Activated naive CD4-positive, alpha-beta T cell treated with anti-CD3 and anti-CD28 coated beads, Interleukin-2, amount 50 U/mL, for 72 hours (primary cell): ENCODE data around the gene RNF44. TPM values are rescaled to one million over a fixed set of nuclear protein-coding genes. Genes with fewer than 3 reads are reported as not detected.
"Not testable (repeated sequence)": the region's sequence is repeated elsewhere in the genome, so short reads cannot be mapped to it uniquely, and the experiment has no call there.

ENCODE experiments used
- ATAC-seq, 2 donors: fragments of 150-1000 bp; cut with Tn5 transposase; 2 replicates each; pipeline ENCODE4 v1.10.0; 2021; ENCODE audit warnings: mild to moderate bottlenecking in 2 of 2, moderate library complexity in 2 of 2
- DNase-seq, 2 donors: peaks; one replicate each; pipeline ENCODE4 v3.0.0; 2021 to 2022; ENCODE audit warnings: low spot score in 2 of 2
- H3K27ac Mint-ChIP-seq, 2 donors: one replicate each; pipeline ENCODE4 v1.8.0; 2022; ENCODE audit warnings: mild to moderate bottlenecking in 2 of 2, mixed read lengths in 2 of 2
- H3K36me3 Mint-ChIP-seq, 2 donors: one replicate each; pipeline ENCODE4 v1.8.0; 2022; ENCODE audit warnings: mixed read lengths in 2 of 2
- H3K9me3 Mint-ChIP-seq, 2 donors: one replicate each; pipeline ENCODE4 v1.8.0; 2022; ENCODE audit warnings: mixed read lengths in 2 of 2
- total RNA-seq, 2 donors: library from RNA; stranded (reverse); gene quantifications; one replicate each; pipeline ENCODE4 v1.2.3, GENCODE V29; 2022

RNF44 gene
- total RNA-seq, 2 donors from 2014 or later = 83.5 to 136 TPM

DNA sequence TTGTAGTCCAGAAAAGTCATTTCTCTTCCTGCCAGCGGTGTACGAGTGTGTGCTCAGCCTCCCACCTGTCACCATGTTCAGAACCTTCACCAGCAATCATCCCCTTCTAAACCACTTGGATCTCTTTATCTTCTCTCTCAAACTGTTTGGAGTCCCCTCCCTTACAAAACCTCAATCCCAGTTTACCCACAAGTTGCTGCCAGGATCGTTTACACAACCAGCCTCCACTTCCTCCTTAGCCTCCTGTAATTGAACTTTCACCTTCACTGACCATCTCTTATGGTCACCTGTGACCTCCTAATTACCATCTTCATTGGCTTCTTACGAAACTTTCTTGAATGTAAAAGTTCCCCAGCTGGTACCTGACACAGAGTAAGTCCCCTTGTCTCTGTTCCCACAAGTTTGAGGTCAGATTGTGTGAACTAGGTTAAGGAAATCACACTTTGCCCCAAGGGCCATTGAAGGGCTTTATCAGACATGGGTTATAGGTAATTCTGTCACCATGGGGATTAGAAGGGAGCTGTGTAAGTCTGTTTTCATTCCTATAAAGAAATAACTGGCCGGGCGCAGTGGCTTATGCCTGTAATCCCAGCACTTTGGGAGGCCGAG, 20.0 kb downstream of the RNF44 start:
- no peaks in the 10 kb centered on the region for H3K9me3 Mint-ChIP-seq
- H3K27ac Mint-ChIP-seq = peak overlapping the region in 1 of 2 donors; percentile 37
- H3K36me3 Mint-ChIP-seq = no peaks in the 10 kb centered on the region
- no peak for DNase-seq
- no peak for ATAC-seq

GRCh38 chr5:176515396-176515795, 21.8 kb downstream of the RNF44 start:
- Mint-ChIP-seq H3K27ac (no peak overlapping the region), H3K36me3 (no peaks in the 10 kb centered on the region), H3K9me3 (no peaks in the 10 kb centered on the region)
- DNase-seq (no peak), ATAC-seq (no peak)

- peak overlapping the region in 1 of 2 donors; percentile 54 for H3K27ac Mint-ChIP-seq
- no peaks in the 10 kb centered on the region for H3K36me3 Mint-ChIP-seq
- ATAC-seq = no peak
- no peaks in the 10 kb centered on the region for H3K9me3 Mint-ChIP-seq
- DNase-seq = no peak
Observed at GRCh38 chr5:176514244-176514950, 22.8 kb downstream of the RNF44 start.

DNA sequence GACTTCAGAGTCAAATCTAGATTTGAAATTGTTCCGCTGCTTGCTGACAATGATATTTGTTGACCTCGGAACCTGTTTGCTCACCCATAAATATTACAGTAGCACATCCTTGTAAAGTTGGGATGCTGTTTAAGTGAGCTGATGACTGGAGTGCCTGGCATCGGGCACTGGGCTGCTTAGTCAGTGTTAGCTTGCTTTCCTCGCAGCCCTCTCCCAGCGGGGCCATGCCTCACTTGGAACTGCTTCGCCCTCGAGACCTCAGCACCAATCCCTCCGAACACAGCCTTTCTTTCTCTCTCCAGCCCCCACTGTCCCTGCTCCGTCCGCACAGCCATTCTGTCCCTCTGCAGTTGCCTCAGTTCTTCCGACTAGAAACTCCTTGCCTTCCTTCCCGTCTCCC, 23.4 kb downstream of the RNF44 start:
- peak overlapping the region in 1 of 2 donors; percentile 54 for H3K27ac Mint-ChIP-seq
- no peaks in the 10 kb centered on the region for H3K9me3 Mint-ChIP-seq
- ATAC-seq (no peak), DNase-seq (no peak)
- H3K36me3 Mint-ChIP-seq = no peaks in the 10 kb centered on the region

DNA sequence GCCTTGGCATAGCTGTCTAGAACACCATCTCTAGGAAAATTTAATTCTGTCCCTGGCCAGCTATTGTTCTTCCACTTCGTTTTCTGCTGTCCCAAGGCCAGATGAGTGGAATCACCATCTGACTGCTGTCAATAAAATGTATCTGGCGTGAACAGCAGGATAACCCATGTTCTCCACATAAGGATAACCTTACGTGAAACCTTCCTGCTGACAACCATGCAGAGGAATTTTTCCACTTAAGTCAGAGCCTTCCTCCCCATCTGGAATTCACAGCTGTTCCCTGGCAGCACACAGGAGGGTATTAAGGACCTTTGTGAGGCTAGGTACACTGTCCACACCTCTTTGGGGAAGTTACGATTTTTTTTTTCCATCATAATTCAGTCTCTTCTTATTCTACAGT, 28.6 kb downstream of the RNF44 start:
- H3K9me3 Mint-ChIP-seq = no peaks in the 10 kb centered on the region
- no peak for DNase-seq
- no peak for ATAC-seq
- H3K36me3 Mint-ChIP-seq = peaks cover 0 to 7% of the 10 kb centered on the region in 2 donors
- peak overlapping the region in 1 of 2 donors; percentile 75 for H3K27ac Mint-ChIP-seq

- Mint-ChIP-seq H3K27ac (peak overlapping the region; percentile 64 to 65), H3K36me3 (peaks cover 0 to 7% of the 10 kb centered on the region in 2 donors)
Observed at GRCh38 chr5:176507911-176508310, 29.3 kb downstream of the RNF44 start.

DNA sequence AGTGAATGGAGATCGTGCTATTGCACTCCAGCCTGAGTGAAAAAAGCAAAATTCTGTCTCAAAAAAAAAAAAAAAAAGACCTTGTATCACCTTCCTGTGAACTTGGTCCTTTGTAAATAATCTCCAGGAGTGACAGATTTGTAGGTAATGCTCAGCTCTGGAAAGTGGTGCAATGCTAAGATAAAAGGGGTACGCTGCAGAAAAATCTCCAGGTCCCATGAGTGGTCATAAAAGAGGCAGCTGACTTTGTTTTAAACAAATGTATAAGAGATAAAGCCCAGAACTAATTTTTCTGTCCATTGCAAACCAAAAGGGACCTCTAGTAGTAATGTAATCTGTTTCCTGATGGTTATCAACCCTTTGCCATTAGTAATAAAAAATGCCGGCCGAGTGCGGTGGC, 33.7 kb downstream of the RNF44 start:
- DNase-seq = no peak
- Mint-ChIP-seq H3K27ac (peak overlapping the region in 1 of 2 donors; percentile 33), H3K36me3 (peaks cover 10 to 17% of the 10 kb centered on the region in 2 donors), H3K9me3 (no peaks in the 10 kb centered on the region)
- no peak for ATAC-seq

More at GRCh38 chr5:176507911-176508310, 29.3 kb downstream of the RNF44 start:
- no peaks in the 10 kb centered on the region for H3K9me3 Mint-ChIP-seq
- DNase-seq (no peak), ATAC-seq (no peak)

DNA sequence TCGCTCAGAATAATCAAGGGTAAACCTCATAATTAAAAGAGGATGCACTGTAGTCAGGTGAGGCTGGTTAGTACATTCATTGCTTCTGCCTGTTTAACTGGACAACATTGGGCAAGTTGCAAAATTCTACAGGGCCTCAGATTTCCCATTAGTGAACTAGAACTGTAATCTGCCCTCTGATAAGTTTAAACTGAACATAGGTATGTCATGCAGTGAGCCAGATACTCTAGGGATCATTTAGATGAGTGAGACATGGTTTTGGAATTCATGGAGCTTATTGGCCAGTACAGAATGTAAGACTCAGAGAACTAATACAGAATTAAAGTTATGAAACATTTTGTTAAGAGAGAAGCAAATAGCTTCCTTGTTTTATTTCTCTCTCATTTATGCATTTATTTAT, 35.9 kb downstream of the RNF44 start:
- ATAC-seq = no peak
- no peak overlapping the region for H3K27ac Mint-ChIP-seq
- peaks cover 10 to 18% of the 10 kb centered on the region in 2 donors for H3K36me3 Mint-ChIP-seq
- H3K9me3 Mint-ChIP-seq = no peaks in the 10 kb centered on the region
- DNase-seq = no peak

DNA sequence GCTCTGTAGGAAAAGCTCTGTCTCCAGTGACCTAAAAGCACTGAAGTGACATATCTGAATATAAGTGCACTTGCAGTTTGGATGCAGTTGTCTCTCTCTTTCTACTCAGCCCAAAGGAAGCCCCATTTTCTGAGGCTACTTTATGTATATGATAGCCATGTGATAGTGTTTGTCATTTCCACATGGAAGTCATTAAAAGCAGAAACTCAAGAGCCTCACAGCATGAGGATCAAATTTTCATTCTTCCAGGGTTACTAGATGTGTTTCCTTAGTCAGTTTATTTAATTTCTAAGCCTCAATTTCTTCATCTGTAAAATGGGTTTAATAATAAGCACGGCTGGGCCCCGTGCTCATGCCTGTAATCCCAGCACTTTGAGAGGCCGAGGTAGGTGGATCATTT, 36.7 kb downstream of the RNF44 start:
- Mint-ChIP-seq H3K9me3 (no peaks in the 10 kb centered on the region), H3K27ac (peak overlapping the region in 1 of 2 donors; percentile 7), H3K36me3 (peaks cover 10 to 18% of the 10 kb centered on the region in 2 donors)
- ATAC-seq (no peak), DNase-seq (no peak)

- no peak for ATAC-seq
- DNase-seq = no peak
- Mint-ChIP-seq H3K9me3 (no peaks in the 10 kb centered on the region), H3K27ac (no peak overlapping the region), H3K36me3 (peaks cover 4 to 18% of the 10 kb centered on the region in 2 donors)
Observed at GRCh38 chr5:176499273-176499672, 37.9 kb downstream of the RNF44 start.

- no peak for DNase-seq
- ATAC-seq = no peak
- no peaks in the 10 kb centered on the region for H3K9me3 Mint-ChIP-seq
- H3K27ac Mint-ChIP-seq = peak overlapping the region in 1 of 2 donors; percentile 51
- H3K36me3 Mint-ChIP-seq = peaks cover 4 to 30% of the 10 kb centered on the region in 2 donors
Observed at GRCh38 chr5:176497852-176498251, 39.4 kb downstream of the RNF44 start.

DNA sequence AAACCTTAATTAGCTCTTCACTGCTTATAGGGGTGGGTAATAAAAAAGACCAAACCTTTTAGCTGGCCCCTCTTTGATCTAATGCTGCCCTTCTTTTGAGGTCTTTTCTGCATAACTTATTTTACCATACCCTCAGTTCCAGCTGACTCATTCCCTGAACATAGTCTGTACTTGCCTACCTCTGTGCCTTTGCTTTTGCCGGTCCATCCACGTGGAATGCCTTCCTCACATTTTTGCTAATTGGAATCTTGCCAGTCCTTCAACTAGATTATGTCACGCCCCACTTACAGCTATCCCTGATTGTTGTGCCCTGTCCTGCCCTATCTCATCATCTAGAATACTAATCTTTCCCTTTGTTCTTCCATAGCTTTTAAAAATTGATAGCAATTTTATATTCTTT, 44.8 kb downstream of the RNF44 start:
- Mint-ChIP-seq H3K36me3 (peaks cover 0 to 12% of the 10 kb centered on the region in 2 donors), H3K9me3 (no peaks in the 10 kb centered on the region), H3K27ac (peak overlapping the region in 1 of 2 donors; percentile 19)
- no peak for DNase-seq
- ATAC-seq = no peak

DNA sequence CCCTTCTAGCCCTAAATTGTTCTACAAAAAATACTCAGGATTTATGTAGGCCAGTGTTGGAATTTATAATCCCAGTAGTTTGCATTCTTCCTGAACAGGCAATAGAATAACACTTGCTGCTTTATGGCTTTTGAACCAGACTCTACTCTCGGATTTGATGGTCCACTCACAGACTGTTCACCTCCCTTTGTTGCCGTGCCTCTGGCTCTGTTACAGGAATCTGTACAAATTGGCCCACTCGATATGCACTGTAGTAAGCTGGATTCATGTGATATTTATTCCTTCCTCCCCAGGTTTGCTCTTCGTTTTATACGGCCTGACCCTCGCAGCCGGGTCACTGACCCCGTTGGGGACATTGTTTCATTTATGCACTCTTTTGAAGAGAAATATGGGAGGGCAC, 45.3 kb downstream of the RNF44 start:
- Mint-ChIP-seq H3K27ac (peak overlapping the region in 1 of 2 donors; percentile 19), H3K36me3 (peaks cover 0 to 16% of the 10 kb centered on the region in 2 donors), H3K9me3 (no peaks in the 10 kb centered on the region)
- no peak for DNase-seq
- ATAC-seq = no peak

- Mint-ChIP-seq H3K27ac (no peak overlapping the region), H3K36me3 (peaks cover 4 to 24% of the 10 kb centered on the region in 2 donors)
- no peak for DNase-seq
Observed at GRCh38 chr5:176491101-176491502, 46.1 kb downstream of the RNF44 start.

GRCh38 chr5:176490301-176490700, 46.9 kb downstream of the RNF44 start:
- H3K36me3 Mint-ChIP-seq = peaks cover 4 to 25% of the 10 kb centered on the region in 2 donors
- no peak for ATAC-seq
- no peaks in the 10 kb centered on the region for H3K9me3 Mint-ChIP-seq
- DNase-seq = no peak
- peak overlapping the region in 1 of 2 donors; percentile 10 for H3K27ac Mint-ChIP-seq

More at GRCh38 chr5:176491101-176491502, 46.1 kb downstream of the RNF44 start:
- H3K9me3 Mint-ChIP-seq = no peaks in the 10 kb centered on the region
- ATAC-seq = no peak

- Mint-ChIP-seq H3K9me3 (no peaks in the 10 kb centered on the region), H3K27ac (peak overlapping the region; percentile 3 to 56), H3K36me3 (peaks cover 4 to 25% of the 10 kb centered on the region in 2 donors)
- ATAC-seq (no peak), DNase-seq (no peak)
Observed at GRCh38 chr5:176489077-176489476, 48.1 kb downstream of the RNF44 start.

DNA sequence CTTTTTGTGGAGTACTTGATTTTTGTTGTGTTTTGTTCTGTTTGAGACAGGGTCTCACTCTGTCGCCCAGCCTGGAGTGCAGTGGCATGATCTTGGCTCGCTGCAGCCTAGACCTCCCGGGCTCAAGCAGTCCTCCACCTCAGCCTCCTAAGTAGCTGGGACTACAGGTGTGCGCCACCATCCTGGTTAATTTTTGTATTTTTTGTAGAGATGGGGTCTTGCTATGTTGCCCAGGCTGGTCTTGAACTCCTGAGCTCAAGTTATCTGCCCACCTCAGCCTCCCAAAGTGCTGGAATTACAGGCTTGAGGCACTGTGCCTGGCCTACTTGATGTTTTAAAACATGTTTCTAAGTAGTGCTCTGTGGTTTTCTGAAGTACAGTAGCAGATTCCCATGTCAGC, 50.0 kb downstream of the RNF44 start:
- DNase-seq, H3K9me3 Mint-ChIP-seq, H3K27ac Mint-ChIP-seq, ATAC-seq: not testable (repeated sequence)
- peaks cover 4 to 13% of the 10 kb centered on the region in 2 donors for H3K36me3 Mint-ChIP-seq
